PC-3 (cell line): ENCODE results near the gene MYO7A. TPM values are rescaled to one million over a fixed set of nuclear protein-coding genes. Genes with fewer than 3 reads are reported as not detected.

Experiments used
- ATAC-seq: fragments of 200-7000 bp; cut with Tn5 transposase; 2 replicates; pipeline ENCODE4 v1.9.1; 2020; ENCODE audit warnings: mild to moderate bottlenecking, moderate library complexity
- BruUV-seq: library from RNA; stranded (reverse); fragments of 400-500 nt; replicated peaks from 2 replicates; lab custom pipeline; 2021; lab: Mats Ljungman, UMichigan
- CTCF ChIA-PET: fragments of 300-600 bp; sonication (Branson Sonifier 250); formaldehyde crosslinking; loops from one replicate; lab custom pipeline; 2022; ENCODE audit warnings: antibody characterized with exemption; lab: Charles Lee
- POLR2A ChIA-PET: fragments of 300-600 bp; sonication (Branson Sonifier 250); formaldehyde crosslinking; loops from one replicate; lab custom pipeline; 2022; ENCODE audit warnings: antibody characterized with exemption; ENCODE audit not compliant: unreplicated experiment; lab: Charles Lee
- DNase-seq: peaks from one replicate; pipeline ENCODE4 v3.0.0-alpha.2; 2015
- H2AFZ ChIP-seq: fragments of 300-600 bp; sonication (generic); 2 replicates; pipeline ENCODE4 v1.6.0; 2016; ENCODE audit warnings: antibody characterized with exemption, low read length
- H3F3A ChIP-seq: fragments of 300-600 bp; sonication (generic); one replicate; pipeline ENCODE4 v1.6.0; 2017; ENCODE audit warnings: antibody characterized with exemption, low read length, control low read depth, mild to moderate bottlenecking; ENCODE audit not compliant: unreplicated experiment
- H3K27ac ChIP-seq: fragments of 300-600 bp; sonication (generic); 2 replicates; pipeline ENCODE4 v1.5.1; 2016; ENCODE audit warnings: mild to moderate bottlenecking, low read length
- H3K27me3 ChIP-seq: fragments of 300-600 bp; sonication (generic); 2 replicates; pipeline ENCODE4 v1.6.1; 2016; ENCODE audit warnings: low read length, mixed read lengths
- H3K36me3 ChIP-seq: fragments of 300-600 bp; sonication (generic); 2 replicates; pipeline ENCODE4 v1.6.1; 2016; ENCODE audit warnings: low read depth, mixed run types, low read length, mixed read lengths
- H3K4me1 ChIP-seq: fragments of 300-600 bp; sonication (generic); 2 replicates; pipeline ENCODE4 v1.5.1; 2016; ENCODE audit warnings: low read length; ENCODE audit not compliant: insufficient read depth
- H3K4me2 ChIP-seq: fragments of 300-600 bp; sonication (generic); 2 replicates; pipeline ENCODE4 v1.6.0; 2016; ENCODE audit warnings: low read length
- H3K4me3 ChIP-seq: fragments of 300-600 bp; sonication (generic); 2 replicates; pipeline ENCODE4 v1.5.1; 2016; ENCODE audit warnings: mild to moderate bottlenecking, low read length, mixed read lengths
- H3K79me2 ChIP-seq: fragments of 300-600 bp; sonication (generic); 2 replicates; pipeline ENCODE4 v1.6.1; 2017; ENCODE audit warnings: low read length, mixed read lengths
- H3K9ac ChIP-seq: fragments of 300-600 bp; sonication (generic); 2 replicates; pipeline ENCODE4 v1.6.0; 2016; ENCODE audit warnings: mild to moderate bottlenecking, low read length
- H3K9me2 ChIP-seq: fragments of 300-600 bp; sonication (generic); replicated peaks from 2 replicates; pipeline ENCODE4 v1.6.1; 2016; ENCODE audit warnings: mixed run types, low read length, mixed read lengths
- H3K9me3 ChIP-seq: fragments of 300-600 bp; sonication (generic); 2 replicates; pipeline ENCODE4 v1.6.1; 2016; ENCODE audit warnings: low read length, mixed read lengths
- H4K20me1 ChIP-seq: fragments of 300-600 bp; sonication (generic); 2 replicates; pipeline ENCODE4 v1.6.1; 2016; ENCODE audit warnings: low read length, mixed read lengths
- EZH2 ChIP-seq: fragments of 300-600 bp; sonication (generic); IDR thresholded peaks from one replicate; pipeline ENCODE4 v1.6.1; 2017; ENCODE audit warnings: antibody characterized with exemption, mild to moderate bottlenecking, low read length; ENCODE audit not compliant: unreplicated experiment
- EZH2phosphoT487 ChIP-seq: fragments of 300-600 bp; sonication (generic); IDR thresholded peaks from 2 replicates; pipeline ENCODE4 v1.6.1; 2018; ENCODE audit warnings: mild to moderate bottlenecking, antibody characterized with exemption, low read length, borderline replicate concordance
- intact Hi-C: fragments of 100-400 bp; cut with micrococcal nuclease; formaldehyde crosslinking; loops from 2 replicates; pipeline ENCODE4 v1.9.0; 2023
- total RNA-seq: library from RNA; depleted of rRNA; stranded (reverse); fragments of >200 nt; gene quantifications from 2 replicates; pipeline ENCODE4 v1.2.3, GENCODE V29; 2014
- TF ChIP-seq, protein P1 (sequence below): fragments of 300-600 bp; sonication (generic); conservative IDR thresholded peaks from 2 replicates; pipeline ENCODE4 v1.5.1; 2017; ENCODE audit warnings: antibody characterized with exemption, low read depth, mild to moderate bottlenecking, low read length

MYO7A gene
- total RNA-seq, 1 experiment from 2014 or later, result 0.66 TPM

DNA sequence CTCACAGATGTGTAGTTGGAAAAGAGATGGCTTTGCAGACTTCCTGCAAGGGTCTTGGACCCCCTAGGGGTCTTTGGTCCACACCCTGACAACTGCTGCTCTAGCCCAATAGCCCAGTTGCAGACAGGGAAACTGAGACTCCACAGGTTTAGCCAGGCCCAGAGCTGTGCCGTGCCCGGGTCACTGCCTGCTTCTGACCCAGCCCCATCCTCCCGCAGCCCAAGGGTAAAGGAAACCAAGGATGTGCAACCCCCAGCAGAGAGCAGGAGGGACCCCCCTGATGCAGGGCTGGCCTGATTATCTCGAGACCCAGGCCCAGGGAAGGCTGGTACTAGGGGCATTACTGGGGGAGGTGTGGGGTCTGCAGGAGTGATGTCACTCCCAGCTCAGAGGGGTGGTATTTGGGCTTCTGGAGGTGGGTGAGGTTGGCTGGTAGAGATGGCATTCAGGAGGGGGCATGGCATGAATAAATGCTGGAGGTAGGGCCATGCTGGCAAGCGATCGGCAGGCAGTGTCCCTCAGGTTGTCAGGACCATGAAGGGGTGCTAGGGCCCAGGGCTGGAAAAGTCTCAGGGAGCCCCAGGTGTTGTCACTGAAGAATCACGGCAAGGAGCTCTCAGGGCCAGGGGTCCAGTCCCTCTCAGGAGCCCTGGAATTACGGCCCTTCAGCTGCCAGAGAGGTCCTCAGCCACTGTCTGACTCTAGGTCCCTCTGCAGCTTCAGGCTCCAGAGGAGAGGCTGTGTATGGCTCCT, 21.1 kb downstream of the MYO7A start:
- ChIA-PET POLR2A (no interaction called here), CTCF (no interaction called here)
- H3K4me3 ChIP-seq, result no peak overlapping the region
- H3K4me1 ChIP-seq, result no peaks in the 10 kb centered on the region
- no peaks in the 10 kb centered on the region for H3K79me2 ChIP-seq
- H3K27ac ChIP-seq, result no peak overlapping the region
- H3F3A ChIP-seq, result no peaks in the 10 kb centered on the region
- intact Hi-C loops, result no loop called here
- ATAC-seq (no peak), DNase-seq (no peak)
- H3K9me3 ChIP-seq, result no peaks in the 10 kb centered on the region
- TF ChIP-seq EZH2 (no peak), EZH2phosphoT487 (no peak)
- TF ChIP-seq, protein P1, sequence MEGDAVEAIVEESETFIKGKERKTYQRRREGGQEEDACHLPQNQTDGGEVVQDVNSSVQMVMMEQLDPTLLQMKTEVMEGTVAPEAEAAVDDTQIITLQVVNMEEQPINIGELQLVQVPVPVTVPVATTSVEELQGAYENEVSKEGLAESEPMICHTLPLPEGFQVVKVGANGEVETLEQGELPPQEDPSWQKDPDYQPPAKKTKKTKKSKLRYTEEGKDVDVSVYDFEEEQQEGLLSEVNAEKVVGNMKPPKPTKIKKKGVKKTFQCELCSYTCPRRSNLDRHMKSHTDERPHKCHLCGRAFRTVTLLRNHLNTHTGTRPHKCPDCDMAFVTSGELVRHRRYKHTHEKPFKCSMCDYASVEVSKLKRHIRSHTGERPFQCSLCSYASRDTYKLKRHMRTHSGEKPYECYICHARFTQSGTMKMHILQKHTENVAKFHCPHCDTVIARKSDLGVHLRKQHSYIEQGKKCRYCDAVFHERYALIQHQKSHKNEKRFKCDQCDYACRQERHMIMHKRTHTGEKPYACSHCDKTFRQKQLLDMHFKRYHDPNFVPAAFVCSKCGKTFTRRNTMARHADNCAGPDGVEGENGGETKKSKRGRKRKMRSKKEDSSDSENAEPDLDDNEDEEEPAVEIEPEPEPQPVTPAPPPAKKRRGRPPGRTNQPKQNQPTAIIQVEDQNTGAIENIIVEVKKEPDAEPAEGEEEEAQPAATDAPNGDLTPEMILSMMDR, result no peak
- H4K20me1 ChIP-seq, result no peaks in the 10 kb centered on the region
- BruUV-seq, result no TSS peak
- H3K4me2 ChIP-seq, result no peak overlapping the region
- H3K9me2 ChIP-seq, result no peaks in the 10 kb centered on the region
- H3K27me3 ChIP-seq, result no peaks in the 10 kb centered on the region
- H2AFZ ChIP-seq, result no peak overlapping the region
- H3K36me3 ChIP-seq, result no peaks in the 10 kb centered on the region
- H3K9ac ChIP-seq, result no peak overlapping the region

DNA sequence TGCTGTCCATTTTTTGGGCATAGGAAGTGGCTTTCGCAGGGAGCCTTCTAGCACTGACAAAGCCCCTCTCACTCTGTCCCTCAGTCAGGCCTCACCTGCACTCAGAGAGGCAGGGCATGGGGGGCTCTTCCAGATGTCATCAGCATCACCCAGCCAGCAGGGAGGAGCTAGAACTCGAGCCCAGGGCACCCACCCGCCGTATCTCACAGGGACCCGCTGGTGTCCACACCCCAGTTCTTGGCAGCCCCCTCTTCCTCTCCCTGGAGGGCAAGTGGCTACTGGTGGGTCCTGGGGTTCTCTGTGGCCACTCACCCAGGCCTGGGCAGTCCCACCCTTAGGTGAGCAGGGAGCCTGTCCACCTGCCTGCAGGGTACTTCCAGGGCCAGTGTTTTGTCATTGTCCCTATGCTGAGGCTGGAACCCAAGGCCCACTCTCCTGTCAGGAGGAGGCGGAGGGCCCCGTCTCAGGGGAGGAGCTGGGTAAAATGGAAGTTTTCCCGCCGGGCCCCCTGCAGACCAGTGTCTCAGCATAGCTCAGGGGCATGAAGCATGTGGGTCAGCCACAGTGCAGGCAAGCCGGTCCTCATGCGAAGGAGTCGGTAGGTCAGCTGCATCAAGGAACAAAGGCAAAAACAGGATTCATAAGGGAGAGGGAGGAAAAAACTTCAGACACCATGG, 21.8 kb downstream of the MYO7A start:
- ChIA-PET CTCF (no interaction called here), POLR2A (no interaction called here)
- H3K4me1 ChIP-seq, result no peaks in the 10 kb centered on the region
- no peaks in the 10 kb centered on the region for H3K9me3 ChIP-seq
- no peak overlapping the region for H3K4me2 ChIP-seq
- H3K79me2 ChIP-seq, result no peaks in the 10 kb centered on the region
- intact Hi-C loops, result no loop called here
- no TSS peak for BruUV-seq
- no peaks in the 10 kb centered on the region for H3F3A ChIP-seq
- H3K27me3 ChIP-seq, result no peaks in the 10 kb centered on the region
- H3K4me3 ChIP-seq, result no peak overlapping the region
- H3K9me2 ChIP-seq, result no peaks in the 10 kb centered on the region
- no peak for TF ChIP-seq EZH2
- TF ChIP-seq, protein P1, result no peak
- no peak for TF ChIP-seq EZH2phosphoT487
- no peak overlapping the region for H3K9ac ChIP-seq
- ATAC-seq, result no peak
- no peaks in the 10 kb centered on the region for H3K36me3 ChIP-seq
- H2AFZ ChIP-seq, result no peak overlapping the region
- H4K20me1 ChIP-seq, result no peaks in the 10 kb centered on the region
- no peak for DNase-seq
- H3K27ac ChIP-seq, result no peak overlapping the region

DNA sequence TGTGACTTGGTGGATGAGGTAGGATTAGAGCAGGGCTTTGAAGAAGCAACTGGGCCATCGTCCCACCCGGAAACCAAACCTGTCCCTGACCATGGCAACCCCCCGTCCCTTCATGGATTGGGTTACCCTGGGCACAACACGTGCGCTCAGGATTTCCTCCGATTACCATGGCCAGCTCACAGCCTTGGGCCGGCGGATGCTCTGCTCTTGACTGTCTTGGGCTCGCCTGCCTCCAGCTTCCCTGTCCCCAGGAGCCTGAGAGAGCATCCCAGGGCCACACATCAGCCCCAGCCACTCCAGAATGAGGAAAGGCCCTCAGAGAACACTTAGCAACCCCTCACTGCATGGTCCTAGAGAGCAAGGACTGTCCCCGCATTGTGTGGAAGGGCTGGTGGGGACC, 22.8 kb downstream of the MYO7A start:
- H3K9ac ChIP-seq, result no peak overlapping the region
- no TSS peak for BruUV-seq

More for the DNA sequence above, 22.8 kb downstream of the MYO7A start:
- DNase-seq (no peak), ATAC-seq (no peak)
- Histone ChIP-seq H3K4me3 (no peak overlapping the region), H3K9me3 (no peaks in the 10 kb centered on the region), H2AFZ (no peak overlapping the region), H3F3A (no peaks in the 10 kb centered on the region), H4K20me1 (no peaks in the 10 kb centered on the region), H3K79me2 (no peaks in the 10 kb centered on the region), H3K4me1 (no peaks in the 10 kb centered on the region), H3K27me3 (no peaks in the 10 kb centered on the region), H3K4me2 (no peak overlapping the region), H3K36me3 (no peaks in the 10 kb centered on the region), H3K27ac (no peak overlapping the region), H3K9me2 (no peaks in the 10 kb centered on the region)
- TF ChIP-seq, protein P1, result no peak
- intact Hi-C loops, result no loop called here
- ChIA-PET CTCF (no interaction called here), POLR2A (no interaction called here)
